H9 (cell line): ENCODE data around the gene TCTA. TPM values are rescaled to one million over a fixed set of nuclear protein-coding genes. Genes with fewer than 3 reads are reported as not detected.
A peak's percentile ranks its signal among the peaks of the same experiment; 100 is the strongest.

ENCODE experiments used
- DNase-seq: peaks from one replicate; pipeline ENCODE4 v3.0.0-alpha.2; 2017
- H2AFZ ChIP-seq: one replicate; pipeline ENCODE4 v1.6.1; 2013; ENCODE audit warnings: mild to moderate bottlenecking, low read length, control low read depth, moderate library complexity
- H2AK5ac ChIP-seq: 2 replicates; pipeline ENCODE4 v1.6.1; 2013; ENCODE audit warnings: low read length, control low read depth, mixed read lengths; ENCODE audit not compliant: insufficient read length
- H2BK120ac ChIP-seq: one replicate; pipeline ENCODE4 v1.6.1; 2013; ENCODE audit warnings: low read depth, mild to moderate bottlenecking, low read length, control low read depth, inconsistent platforms; ENCODE audit not compliant: poor library complexity, severe bottlenecking
- H2BK12ac ChIP-seq: 2 replicates; pipeline ENCODE4 v1.6.1; 2013; ENCODE audit warnings: low read length, control low read depth, mixed read lengths, low read depth; ENCODE audit not compliant: insufficient read length
- H2BK15ac ChIP-seq: 2 replicates; pipeline ENCODE4 v1.6.1; 2013; ENCODE audit warnings: low read depth, low read length, control low read depth
- H2BK20ac ChIP-seq: one replicate; pipeline ENCODE4 v1.6.1; 2013; ENCODE audit warnings: low read depth, mild to moderate bottlenecking, low read length, control low read depth, inconsistent platforms; ENCODE audit not compliant: poor library complexity, severe bottlenecking
- H2BK5ac ChIP-seq: 2 replicates; pipeline ENCODE4 v1.6.1; 2013; ENCODE audit warnings: low read length, control low read depth, mixed read lengths; ENCODE audit not compliant: insufficient read length
- H3K14ac ChIP-seq: 2 replicates; pipeline ENCODE4 v1.6.1; 2013; ENCODE audit warnings: low read length, control low read depth; ENCODE audit not compliant: insufficient read depth
- H3K18ac ChIP-seq: 2 replicates; pipeline ENCODE4 v1.6.1; 2013; ENCODE audit warnings: low read depth, mild to moderate bottlenecking, mixed read lengths, low read length, control low read depth; ENCODE audit not compliant: insufficient read length
- H3K23ac ChIP-seq: 2 replicates; pipeline ENCODE4 v1.6.1; 2013; ENCODE audit warnings: low read length, control low read depth, mixed read lengths, low read depth; ENCODE audit not compliant: insufficient read length
- H3K23me2 ChIP-seq: 2 replicates; pipeline ENCODE4 v1.6.1; 2013; ENCODE audit warnings: low read depth, mild to moderate bottlenecking, mixed read lengths, low read length, control low read depth; ENCODE audit not compliant: insufficient read length, poor library complexity, severe bottlenecking
- H3K27ac ChIP-seq: 2 replicates; pipeline ENCODE4 v1.5.1; 2013; ENCODE audit warnings: low read length, control low read depth, mixed read lengths, low read depth; ENCODE audit not compliant: insufficient read length
- H3K27me3 ChIP-seq: 2 replicates; pipeline ENCODE4 v1.6.1; 2013; ENCODE audit warnings: low read length, control low read depth, inconsistent platforms; ENCODE audit not compliant: insufficient read depth
- H3K4ac ChIP-seq: 2 replicates; pipeline ENCODE4 v1.6.1; 2013; ENCODE audit warnings: low read depth, mild to moderate bottlenecking, control low read depth, inconsistent platforms, low read length, moderate library complexity
- H3K4me1 ChIP-seq: 2 replicates; pipeline ENCODE4 v1.6.1; 2013; ENCODE audit warnings: low read length, control low read depth, inconsistent platforms; ENCODE audit not compliant: insufficient read depth
- H3K4me2 ChIP-seq: 2 replicates; pipeline ENCODE4 v1.6.1; 2013; ENCODE audit warnings: low read length, control low read depth, mixed read lengths; ENCODE audit not compliant: insufficient read length, insufficient read depth
- H3K56ac ChIP-seq: 2 replicates; pipeline ENCODE4 v1.6.1; 2013; ENCODE audit warnings: low read depth, mild to moderate bottlenecking, mixed read lengths, low read length, control low read depth; ENCODE audit not compliant: insufficient read length
- H3K79me1 ChIP-seq: 2 replicates; pipeline ENCODE4 v1.6.1; 2013; ENCODE audit warnings: low read depth, mild to moderate bottlenecking, moderate library complexity, low read length, control low read depth, inconsistent platforms; ENCODE audit not compliant: insufficient read depth, poor library complexity, severe bottlenecking
- H3K79me2 ChIP-seq: 2 replicates; pipeline ENCODE4 v1.6.1; 2013; ENCODE audit warnings: low read length, control low read depth, inconsistent platforms; ENCODE audit not compliant: insufficient read depth
- H3K9ac ChIP-seq: 2 replicates; pipeline ENCODE4 v1.6.1; 2013; ENCODE audit warnings: low read length, control low read depth, mixed read lengths; ENCODE audit not compliant: insufficient read length; ENCODE audit errors: extremely low read depth
- H3K9me3 ChIP-seq: one replicate; pipeline ENCODE4 v1.6.1; 2013; ENCODE audit warnings: low read depth, low read length, inconsistent platforms; ENCODE audit not compliant: control insufficient read depth
- H3T11ph ChIP-seq: one replicate; pipeline ENCODE4 v1.6.1; 2013; ENCODE audit warnings: mild to moderate bottlenecking, low read length, control low read depth, inconsistent platforms
- H4K20me1 ChIP-seq: one replicate; pipeline ENCODE4 v1.6.1; 2013; ENCODE audit not compliant: control insufficient read depth, insufficient read length, insufficient read depth
- H4K5ac ChIP-seq: 2 replicates; pipeline ENCODE4 v1.6.1; 2013; ENCODE audit warnings: low read depth, mild to moderate bottlenecking, mixed read lengths, low read length, control low read depth; ENCODE audit not compliant: insufficient read length
- H4K8ac ChIP-seq: replicated peaks from 2 replicates; pipeline ENCODE4 v1.6.1; 2013; ENCODE audit warnings: low read length, control low read depth, mixed read lengths, low read depth; ENCODE audit not compliant: insufficient read length
- H4K91ac ChIP-seq: 2 replicates; pipeline ENCODE4 v1.6.1; 2013; ENCODE audit warnings: low read depth, mild to moderate bottlenecking, moderate library complexity, mixed read lengths, low read length, control low read depth; ENCODE audit not compliant: insufficient read length
- H3K27ac Mint-ChIP-seq, 3 experiments: 2 replicates in 2 of 3; 3 replicates in 1 of 3; pipeline ENCODE4 v1.8.0; 2020 to 2021; ENCODE audit warnings: mixed read lengths in 3 of 3, mild to moderate bottlenecking in 1 of 3, moderate library complexity in 1 of 3
- H3K27me3 Mint-ChIP-seq: 2 replicates; pipeline ENCODE4 v1.8.0; 2021; ENCODE audit warnings: low read depth, mild to moderate bottlenecking, moderate library complexity, mixed read lengths
- H3K36me3 Mint-ChIP-seq, 3 experiments: 2 replicates in 2 of 3; 3 replicates in 1 of 3; pipeline ENCODE4 v1.8.0; 2020 to 2021; ENCODE audit warnings: low read depth in 3 of 3, mixed read lengths in 3 of 3; ENCODE audit not compliant: insufficient read depth in 1 of 3
- H3K4me1 Mint-ChIP-seq, 2 experiments: 2 replicates each; pipeline ENCODE4 v1.8.0; 2020; ENCODE audit warnings: mixed read lengths in 2 of 2
- H3K4me3 Mint-ChIP-seq, 2 experiments: 2 replicates in 1 of 2; 3 replicates in 1 of 2; pipeline ENCODE4 v1.8.0; 2020 to 2021; ENCODE audit warnings: mild to moderate bottlenecking in 2 of 2, mixed read lengths in 2 of 2, moderate library complexity in 1 of 2
- H3K9me3 Mint-ChIP-seq, 2 experiments: 2 replicates in 1 of 2; 3 replicates in 1 of 2; pipeline ENCODE4 v1.8.0; 2020; ENCODE audit warnings: mild to moderate bottlenecking in 2 of 2, mixed read lengths in 2 of 2, moderate library complexity in 1 of 2
- CTCF ChIP-seq: fragments of 200-600 bp; sonication (generic); conservative IDR thresholded peaks from 3 replicates; pipeline ENCODE4 v1.8.0; 2021; ENCODE audit warnings: antibody characterized with exemption, mild to moderate bottlenecking
- WGBS: extraction: QIAGEN DNeasy Blood & Tissue Kit; methylation state at CpG from one replicate; pipeline ENCODE4 v1.1.7; 2013; ENCODE audit warnings: missing lambda C conversion rate, low lambda C conversion rate, mixed read lengths; ENCODE audit not compliant: insufficient read length; ENCODE audit errors: extremely low coverage; 5-methylcytosine and 5-hydroxymethylcytosine counted together
- total RNA-seq: library from RNA; stranded (reverse); gene quantifications from 2 replicates; pipeline ENCODE4 v1.2.1, GENCODE V29; 2021

Gene TCTA
- total RNA-seq, 1 experiment from 2014 or later = 11.2 TPM

GRCh38 chr3:49454898-49455681 is 42.9 kb downstream of the TCTA start:
- Histone ChIP-seq H3K4ac (no peak overlapping the region), H3K23me2 (no peaks in the 10 kb centered on the region), H2BK15ac (no peak overlapping the region), H3K56ac (no peak overlapping the region), H3K79me1 (no peaks in the 10 kb centered on the region), H3K27ac (no peak overlapping the region), H3K9ac (no peak overlapping the region), H4K8ac (no peak overlapping the region), H2BK120ac (no peak overlapping the region), H2BK20ac (no peak overlapping the region), H2BK12ac (peak overlapping the region; percentile 19), H3K4me2 (no peak overlapping the region), H2AFZ (no peak overlapping the region), H4K91ac (no peak overlapping the region), H4K5ac (no peak overlapping the region), H3K23ac (no peak overlapping the region), H3T11ph (peak overlapping the region; percentile 25), H3K27me3 (no peaks in the 10 kb centered on the region), H2BK5ac (no peak overlapping the region), H3K9me3 (no peaks in the 10 kb centered on the region), H3K18ac (no peak overlapping the region), H3K79me2 (no peaks in the 10 kb centered on the region), H2AK5ac (no peak overlapping the region), H4K20me1 (no peaks in the 10 kb centered on the region), H3K14ac (no peak overlapping the region), H3K4me1 (peaks cover 5% of the 10 kb centered on the region; the same call in 1 of the 2 replicates)
- Mint-ChIP-seq H3K9me3 (no peaks in the 10 kb centered on the region), H3K27ac (peak overlapping the region in 1 of 3 experiments; percentile 53; a peak in 1 of 7 replicates), H3K4me3 (no peak overlapping the region), H3K36me3 (no peaks in the 10 kb centered on the region), H3K27me3 (no peaks in the 10 kb centered on the region), H3K4me1 (peaks cover 30 to 33% of the 10 kb centered on the region in 2 experiments)
- no peak for TF ChIP-seq CTCF
- DNase-seq = no peak
- WGBS = no CpG with 5 or more reads among the region's 3 CpGs
